NCI-H345 (cell line): ENCODE data around the gene MPZL3.

Experiments used
- DNase-seq: peaks from one replicate; lab custom pipeline; 2025; lab: John Stamatoyannopoulos, UW

MPZL3 gene

GRCh38 chr11:118251858-118252652, at the start of gene MPZL3:
Gene MPZL3, minus strand, starts transcription at chr11:118252365. Its CDS starts 71 bp downstream, at chr11:118252294.
- DNase-seq = peak; percentile 96

GRCh38 chr11:118301600-118302195, 49.5 kb upstream of the MPZL3 start:
- DNase-seq = no peak

GRCh38 chr11:118295815-118296454, 43.8 kb upstream of the MPZL3 start:
- DNase-seq = no peak

GRCh38 chr11:118295199-118295598, 43.0 kb upstream of the MPZL3 start:
- DNase-seq = no peak

GRCh38 chr11:118294053-118294452, 41.9 kb upstream of the MPZL3 start:
- no peak for DNase-seq

GRCh38 chr11:118291477-118292135, 39.4 kb upstream of the MPZL3 start:
- no peak for DNase-seq

GRCh38 chr11:118290923-118291322, 38.8 kb upstream of the MPZL3 start:
- no peak for DNase-seq

GRCh38 chr11:118289401-118289800, 37.2 kb upstream of the MPZL3 start:
- no peak for DNase-seq

GRCh38 chr11:118287006-118287405, 34.8 kb upstream of the MPZL3 start:
- no peak for DNase-seq

GRCh38 chr11:118286545-118286944, 34.4 kb upstream of the MPZL3 start:
- no peak for DNase-seq

- DNase-seq = no peak
Observed at GRCh38 chr11:118283756-118284350, 31.7 kb upstream of the MPZL3 start.

- no peak for DNase-seq
Observed at GRCh38 chr11:118283037-118283636, 31.0 kb upstream of the MPZL3 start.

GRCh38 chr11:118282606-118283005, 30.4 kb upstream of the MPZL3 start:
- DNase-seq = no peak

- no peak for DNase-seq
Observed at GRCh38 chr11:118281284-118281683, 29.1 kb upstream of the MPZL3 start.

- no peak for DNase-seq
Observed at GRCh38 chr11:118277312-118277711, 25.1 kb upstream of the MPZL3 start.

GRCh38 chr11:118276422-118276821, 24.3 kb upstream of the MPZL3 start:
- no peak for DNase-seq

- no peak for DNase-seq
Observed at GRCh38 chr11:118275176-118275575, 23.0 kb upstream of the MPZL3 start.

GRCh38 chr11:118274186-118274585, 22.0 kb upstream of the MPZL3 start:
- no peak for DNase-seq

GRCh38 chr11:118272001-118272400, 19.8 kb upstream of the MPZL3 start:
- no peak for DNase-seq

- no peak for DNase-seq
Observed at GRCh38 chr11:118267486-118267885, 15.3 kb upstream of the MPZL3 start.

- DNase-seq = no peak
Observed at GRCh38 chr11:118265954-118266353, 13.8 kb upstream of the MPZL3 start.
